ENCODE data around the gene GXYLT2.

GXYLT2 gene

DNA sequence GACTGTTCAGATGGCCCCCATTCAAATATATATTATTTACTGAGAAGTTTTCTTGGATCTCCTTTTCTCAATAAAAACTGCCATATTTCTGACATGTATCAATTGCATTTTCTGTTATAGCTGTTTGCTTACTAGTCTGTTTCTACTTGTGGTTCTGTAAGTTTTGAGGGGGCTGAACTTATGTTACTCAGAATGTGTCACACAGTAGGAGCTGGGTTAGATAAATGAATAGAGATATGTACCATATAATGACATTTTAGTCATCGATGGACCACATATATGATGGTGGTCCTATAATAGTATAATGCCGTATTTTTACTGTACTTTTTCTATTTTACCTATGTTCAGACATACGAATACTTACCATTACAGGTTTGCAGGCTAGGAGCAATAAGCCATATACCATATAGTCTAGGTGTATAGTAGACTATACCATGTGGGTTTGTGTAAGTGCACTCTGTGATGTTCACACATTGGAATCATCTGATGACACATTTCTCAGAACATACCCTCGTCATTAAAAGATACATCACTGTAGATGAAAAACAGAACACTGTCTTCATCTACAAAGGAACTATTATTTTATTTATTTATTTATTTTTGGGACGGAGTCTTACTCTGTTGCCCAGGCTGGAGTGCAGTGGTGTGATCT is 131.1 kb downstream of the GXYLT2 start:
- no peak for DNase-seq (ENCODE audit: low read depth)

DNA sequence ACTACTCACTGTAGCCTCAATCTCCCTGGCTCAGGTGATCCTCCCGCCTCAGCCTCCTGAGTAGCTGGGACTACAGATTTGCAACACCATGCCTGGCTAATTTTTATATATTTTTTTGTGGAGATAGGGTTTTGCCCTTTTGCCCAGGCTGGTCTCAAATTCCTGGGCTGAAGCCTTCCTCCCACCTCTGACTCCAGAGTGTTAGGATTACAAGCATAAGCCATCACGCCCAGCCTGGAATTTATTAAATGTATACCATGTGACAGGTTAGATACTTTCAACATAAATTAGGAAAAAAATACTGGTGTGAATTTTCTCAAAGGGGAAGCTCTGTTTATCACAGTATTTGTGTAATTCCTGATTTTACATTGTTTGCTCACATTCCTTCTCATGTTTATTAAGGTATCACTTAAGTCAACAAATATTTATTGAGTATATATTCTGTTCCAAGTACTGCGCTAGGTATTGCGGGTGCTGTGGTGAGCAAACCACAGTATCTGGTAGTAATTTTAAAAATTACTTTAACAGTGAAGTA is 133.5 kb downstream of the GXYLT2 start:
- no peak for DNase-seq (ENCODE audit: low read depth)

GRCh38 chr3:73024836-73025235 is 137.0 kb downstream of the GXYLT2 start:
- DNase-seq (ENCODE audit: low read depth) = no peak

DNA sequence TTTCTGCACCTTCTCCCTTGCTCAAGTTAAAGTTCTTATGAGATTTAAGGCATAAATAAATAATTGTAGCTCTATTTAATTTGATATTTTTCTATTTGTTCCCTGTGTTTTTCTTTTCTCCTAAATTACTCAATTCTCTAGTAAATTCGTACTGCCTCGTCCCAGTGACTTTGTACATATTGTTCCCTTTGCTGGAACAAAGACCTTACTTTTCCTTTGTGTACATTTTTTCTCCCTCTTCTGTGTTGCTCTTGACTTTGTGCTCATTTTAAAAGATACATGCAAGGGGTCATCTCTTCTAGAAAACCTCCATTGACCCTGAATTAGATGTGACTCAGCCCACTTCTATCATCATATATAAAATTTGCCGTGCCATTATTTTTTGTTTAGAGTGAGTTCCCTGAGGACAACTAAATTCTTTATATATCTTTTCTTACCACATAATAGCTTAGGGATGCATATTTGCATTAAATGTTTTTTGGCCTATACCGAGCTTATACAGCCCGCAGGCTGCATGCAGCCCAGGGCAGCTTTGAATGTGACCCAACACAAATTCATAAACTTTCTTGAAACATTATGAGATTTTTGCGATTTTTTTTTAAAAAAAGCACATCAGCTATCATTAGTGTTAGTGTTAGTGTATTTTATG is 138.4 kb downstream of the GXYLT2 start:
- DNase-seq (ENCODE audit: low read depth) = no peak

Data from stimulated activated CD8-positive, alpha-beta memory T cell treated with anti-CD3 and anti-CD28 coated beads, Interleukin-4, amount 100 ng/mL, for 24 hours (primary cell).